ENCODE data around the gene CGB3. TPM values are rescaled to one million over a fixed set of nuclear protein-coding genes. Genes with fewer than 3 reads are reported as not detected.
"Not testable (repeated sequence)": the region's sequence is repeated elsewhere in the genome, so short reads cannot be mapped to it uniquely, and the experiment has no call there.

CGB3 gene
- total RNA-seq, 1 donor from 2014 or later: not detected

GRCh38 chr19:49028686-49029085, 4.6 kb upstream of the CGB3 start:
- POLR2A ChIA-PET; H3K27me3 Mint-ChIP-seq; ATAC-seq (ENCODE audit: low read depth); H3K36me3 Mint-ChIP-seq (ENCODE audit: low read depth); H3K4me3 Mint-ChIP-seq; H3K27ac Mint-ChIP-seq; DNase-seq; CTCF ChIA-PET; intact Hi-C loops (cut with micrococcal nuclease); H3K9me3 Mint-ChIP-seq; H3K4me1 Mint-ChIP-seq: not testable (repeated sequence)

- DNase-seq, CTCF ChIA-PET: not testable (repeated sequence)
Measured at GRCh38 chr19:49025599-49025998, 1.5 kb upstream of the CGB3 start.

GRCh38 chr19:49025088-49025487, 955 bp upstream of the CGB3 start:
- H3K27me3 Mint-ChIP-seq: not testable (repeated sequence)

More at GRCh38 chr19:49025599-49025998, 1.5 kb upstream of the CGB3 start:
- ATAC-seq (ENCODE audit: low read depth); H3K27me3 Mint-ChIP-seq; POLR2A ChIA-PET; H3K27ac Mint-ChIP-seq; H3K9me3 Mint-ChIP-seq; H3K4me1 Mint-ChIP-seq; intact Hi-C loops (cut with micrococcal nuclease); H3K36me3 Mint-ChIP-seq (ENCODE audit: low read depth); H3K4me3 Mint-ChIP-seq: not testable (repeated sequence)

GRCh38 chr19:49022116-49022515, 2.0 kb downstream of the CGB3 start:
- Mint-ChIP-seq H3K4me1 (peaks cover 32% of the 10 kb centered on the region), H3K27ac (no peak overlapping the region), H3K4me3 (no peak overlapping the region), H3K36me3 (ENCODE audit: low read depth) (no peaks in the 10 kb centered on the region), H3K9me3 (no peaks in the 10 kb centered on the region), H3K27me3 (peaks cover 3% of the 10 kb centered on the region)
- no peak for ATAC-seq (ENCODE audit: low read depth)
- ChIA-PET POLR2A (interaction anchor here (0.8 kb wide), 1 partner anchor 28 kb away, joined by 4 read pairs; the partner anchor contains the start of gene RUVBL2), CTCF (no interaction called here)
- DNase-seq: no peak
- intact Hi-C loops (cut with micrococcal nuclease): no loop called here
- TF ChIP-seq CTCF (IDR thresholded peaks at IDR 0.05): no peak

More at GRCh38 chr19:49025088-49025487, 955 bp upstream of the CGB3 start:
- H3K36me3 Mint-ChIP-seq (ENCODE audit: low read depth); intact Hi-C loops (cut with micrococcal nuclease); POLR2A ChIA-PET; DNase-seq; ATAC-seq (ENCODE audit: low read depth); H3K27ac Mint-ChIP-seq; H3K4me3 Mint-ChIP-seq; H3K9me3 Mint-ChIP-seq; CTCF ChIA-PET: not testable (repeated sequence)
- peaks cover 14% of the 10 kb centered on the region for H3K4me1 Mint-ChIP-seq

- TF ChIP-seq CTCF (IDR thresholded peaks at IDR 0.05): no peak
- POLR2A ChIA-PET: interaction anchor here (0.5 to 1.0 kb wide), 4 partner anchors 23 to 102 kb away, joined by 3 to 7 read pairs (median 4); partner anchors contain the start of genes GYS1 and RUVBL2
- intact Hi-C loops (cut with micrococcal nuclease): no loop called here
Measured at GRCh38 chr19:49020931-49021895, 2.9 kb downstream of the CGB3 start.

GRCh38 chr19:49020342-49020741, 3.8 kb downstream of the CGB3 start:
- Mint-ChIP-seq H3K4me3 (no peak overlapping the region), H3K9me3 (no peaks in the 10 kb centered on the region), H3K4me1 (peaks cover 32% of the 10 kb centered on the region), H3K27me3 (peaks cover 3% of the 10 kb centered on the region), H3K27ac (no peak overlapping the region), H3K36me3 (ENCODE audit: low read depth) (peaks cover 8% of the 10 kb centered on the region)
- ATAC-seq (ENCODE audit: low read depth): no peak
- TF ChIP-seq CTCF (IDR thresholded peaks at IDR 0.05): no peak
- ChIA-PET CTCF (interaction anchor here (2.6 kb wide), 1 partner anchor 21 kb away, joined by 8 read pairs; no protein-coding TSS in a partner anchor), POLR2A (interaction anchor here (0.5 to 1.3 kb wide), 4 partner anchors 27 to 740 kb away, joined by 3 to 5 read pairs (median 4); partner anchors contain the start of genes GYS1 and RUVBL2)
- no peak for DNase-seq
- intact Hi-C loops (cut with micrococcal nuclease): no loop called here

More at GRCh38 chr19:49020931-49021895, 2.9 kb downstream of the CGB3 start:
- CTCF ChIA-PET: no interaction called here
- no peak overlapping the region for H3K4me3 Mint-ChIP-seq
- ATAC-seq (ENCODE audit: low read depth) (no peak), DNase-seq (no peak)
- H3K27ac Mint-ChIP-seq: no peak overlapping the region
- H3K9me3 Mint-ChIP-seq: no peaks in the 10 kb centered on the region
- no peaks in the 10 kb centered on the region for H3K36me3 Mint-ChIP-seq (ENCODE audit: low read depth)
- H3K4me1 Mint-ChIP-seq: peaks cover 32% of the 10 kb centered on the region
- H3K27me3 Mint-ChIP-seq: peaks cover 3% of the 10 kb centered on the region
